DND-41 (cell line): ENCODE data around the gene CSN3.

Experiments
- CTCF ChIP-seq: IDR thresholded peaks from 2 replicates; pipeline ENCODE4 v1.5.1; 2012; ENCODE audit warnings: borderline replicate concordance, low read length, moderate library complexity, mild to moderate bottlenecking; ENCODE audit not compliant: poor library complexity, severe bottlenecking; ENCODE audit errors: extremely low read depth
- EZH2 ChIP-seq: IDR thresholded peaks from 3 replicates; pipeline ENCODE4 v1.6.1; 2012; ENCODE audit warnings: borderline replicate concordance, low read depth, mild to moderate bottlenecking, moderate library complexity, low read length, inconsistent platforms; ENCODE audit not compliant: severe bottlenecking

- TF ChIP-seq CTCF (no peak), EZH2 (no peak)
Measured at GRCh38 chr4:70297576-70297975, 55.2 kb downstream of the CSN3 start.
